GM18868 (cell line): Measurements from ENCODE around the gene MGST3.
A peak's percentile ranks its signal among the peaks of the same experiment; 100 is the strongest.
"Not testable (repeated sequence)": the region's sequence is repeated elsewhere in the genome, so short reads cannot be mapped to it uniquely, and the experiment has no call there.

Source experiments
- ATAC-seq: cut with Tn5 transposase; IDR thresholded peaks from one replicate; pipeline ENCODE4 v1.9.1; 2021; ENCODE audit warnings: mild to moderate bottlenecking, moderate library complexity; ENCODE audit not compliant: unreplicated experiment

Gene MGST3

DNA sequence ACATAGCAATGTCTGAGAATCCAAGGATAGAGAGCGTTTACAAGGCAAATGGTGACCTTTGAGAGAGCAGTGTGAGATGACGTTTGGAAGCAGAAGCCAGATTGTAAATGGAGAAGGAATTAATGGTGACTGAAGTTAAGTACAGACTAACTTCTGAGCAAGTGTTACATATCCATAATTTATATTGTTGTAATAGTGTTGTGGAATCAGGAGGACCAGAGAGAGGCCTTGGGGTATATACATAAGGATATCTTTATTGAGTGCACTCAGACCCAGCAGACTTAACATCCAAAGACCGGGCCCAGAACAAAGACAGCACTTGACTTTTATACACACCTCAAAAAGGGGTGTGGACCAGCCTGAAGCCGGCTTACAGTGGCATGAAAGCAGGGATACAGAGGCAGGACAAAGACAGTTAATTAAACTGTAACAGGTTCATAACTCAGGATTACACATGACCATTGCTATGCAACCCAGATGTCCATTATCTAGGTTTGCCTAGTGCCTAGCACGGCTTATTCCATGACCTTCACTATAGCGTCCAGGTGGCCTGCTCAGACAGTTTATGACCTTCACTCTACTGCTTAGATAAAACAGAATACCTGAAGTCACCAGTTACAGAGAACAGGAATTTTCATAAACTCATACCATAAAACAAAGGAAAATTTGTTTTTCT, 2.7 kb upstream of the MGST3 start:
- ATAC-seq = no peak

- no peak for ATAC-seq
Observed at GRCh38 chr1:165629151-165629550, 1.9 kb upstream of the MGST3 start.

- ATAC-seq = peak; percentile 1
Observed at GRCh38 chr1:165629848-165630628, 996 bp upstream of the MGST3 start.

GRCh38 chr1:165631342-165632151, 513 bp downstream of the MGST3 start:
- peak; percentile 52 for ATAC-seq

DNA sequence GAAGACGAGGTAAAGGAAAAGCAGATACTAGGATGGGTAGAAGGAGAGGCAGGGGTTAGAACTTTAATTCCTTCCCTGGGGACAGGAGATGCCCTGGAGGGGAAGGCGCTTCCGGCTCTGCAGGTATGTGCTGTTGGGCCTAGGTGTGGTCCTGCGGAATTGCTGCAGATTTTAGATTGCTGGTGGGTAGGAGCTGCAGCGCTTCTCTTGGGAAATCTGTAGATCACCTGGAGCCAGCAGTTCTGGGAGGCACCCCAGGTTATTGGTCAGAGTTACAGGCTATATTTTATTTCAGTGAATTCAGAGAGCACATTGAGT, 1.1 kb downstream of the MGST3 start:
- no peak for ATAC-seq

- ATAC-seq = no peak
Observed at GRCh38 chr1:165632491-165632890, 1.5 kb downstream of the MGST3 start.

- ATAC-seq = no peak
Observed at GRCh38 chr1:165633614-165634013, 2.6 kb downstream of the MGST3 start.

GRCh38 chr1:165634154-165634921, 3.3 kb downstream of the MGST3 start:
- no peak for ATAC-seq

DNA sequence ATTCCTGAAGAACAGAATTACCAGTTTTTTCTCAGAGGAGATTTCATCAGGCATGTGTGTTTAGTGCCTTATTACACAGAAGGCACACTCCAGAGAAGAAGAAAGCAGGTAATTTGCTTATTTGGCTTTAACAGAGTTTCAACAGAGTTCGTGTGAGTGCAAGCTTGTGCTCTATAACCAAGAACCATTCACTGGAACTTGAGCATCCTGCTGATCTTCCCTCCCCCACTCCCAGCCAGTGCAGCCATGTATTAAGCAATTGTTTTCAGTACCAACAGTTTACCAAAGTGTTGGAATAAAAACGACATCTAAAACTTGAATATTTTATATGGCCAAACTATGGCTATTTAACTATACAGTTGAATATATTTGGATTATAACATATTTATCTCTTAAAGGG, 4.3 kb downstream of the MGST3 start:
- ATAC-seq = no peak

DNA sequence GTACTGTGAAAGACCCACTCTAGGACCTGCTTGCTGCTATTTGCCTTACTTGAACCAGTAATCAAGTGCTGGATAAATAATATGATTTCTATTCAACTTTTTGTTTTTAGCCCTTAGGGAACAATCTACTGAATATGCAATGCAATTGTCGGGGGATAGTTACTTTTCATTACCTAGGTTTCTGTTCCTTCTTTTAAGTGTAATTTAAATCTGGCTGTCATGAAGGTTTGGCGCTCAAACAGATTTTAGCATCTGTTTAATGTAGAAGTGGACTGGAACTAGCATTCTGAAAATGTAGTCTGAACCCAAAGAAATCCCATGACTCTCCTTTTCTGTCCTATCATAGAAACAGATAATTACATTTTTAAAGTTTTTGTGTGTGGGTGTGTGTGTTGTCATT, 4.8 kb downstream of the MGST3 start:
- no peak for ATAC-seq

DNA sequence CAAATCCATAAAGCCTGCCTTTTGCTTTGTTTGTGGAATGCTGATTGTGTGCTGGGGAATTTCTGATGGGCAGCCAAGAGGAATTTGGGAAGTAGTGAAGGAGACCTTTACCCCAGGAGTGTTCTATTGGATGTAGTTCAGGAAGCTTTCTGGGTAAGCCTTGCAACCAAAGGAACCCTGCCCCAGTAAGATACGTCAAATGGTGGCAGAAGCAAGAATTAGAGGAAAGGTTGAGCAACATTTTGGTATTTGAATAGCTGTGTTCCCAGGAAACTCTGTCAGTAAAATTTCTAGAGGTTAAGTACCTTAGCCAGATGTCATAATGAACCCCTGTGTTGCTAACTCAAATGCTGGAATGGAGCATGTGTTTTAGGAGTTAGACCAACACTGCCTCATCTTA, 6.4 kb downstream of the MGST3 start:
- no peak for ATAC-seq

DNA sequence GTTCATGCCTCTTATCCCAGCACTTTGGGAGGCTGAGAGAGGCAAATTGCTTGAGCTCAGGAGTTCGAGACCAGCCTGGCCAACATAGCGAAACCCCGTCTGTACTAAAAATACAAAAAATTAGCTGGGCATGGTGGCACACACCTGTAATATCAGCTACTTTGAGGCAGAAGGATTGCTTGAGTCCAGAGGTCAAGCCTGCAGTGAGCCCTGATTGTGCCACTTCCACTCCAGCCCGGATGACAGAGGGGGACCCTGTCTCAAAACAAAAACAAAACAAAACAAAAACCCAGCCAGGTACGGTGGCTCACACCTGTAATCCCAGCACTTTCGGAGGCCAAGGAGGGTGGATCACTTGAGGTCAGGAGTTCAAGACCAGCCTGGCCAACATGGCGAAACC, 7.2 kb downstream of the MGST3 start:
- ATAC-seq = not testable (repeated sequence)

- peak; percentile 34 for ATAC-seq
Observed at GRCh38 chr1:165639821-165640623, 9.0 kb downstream of the MGST3 start.

DNA sequence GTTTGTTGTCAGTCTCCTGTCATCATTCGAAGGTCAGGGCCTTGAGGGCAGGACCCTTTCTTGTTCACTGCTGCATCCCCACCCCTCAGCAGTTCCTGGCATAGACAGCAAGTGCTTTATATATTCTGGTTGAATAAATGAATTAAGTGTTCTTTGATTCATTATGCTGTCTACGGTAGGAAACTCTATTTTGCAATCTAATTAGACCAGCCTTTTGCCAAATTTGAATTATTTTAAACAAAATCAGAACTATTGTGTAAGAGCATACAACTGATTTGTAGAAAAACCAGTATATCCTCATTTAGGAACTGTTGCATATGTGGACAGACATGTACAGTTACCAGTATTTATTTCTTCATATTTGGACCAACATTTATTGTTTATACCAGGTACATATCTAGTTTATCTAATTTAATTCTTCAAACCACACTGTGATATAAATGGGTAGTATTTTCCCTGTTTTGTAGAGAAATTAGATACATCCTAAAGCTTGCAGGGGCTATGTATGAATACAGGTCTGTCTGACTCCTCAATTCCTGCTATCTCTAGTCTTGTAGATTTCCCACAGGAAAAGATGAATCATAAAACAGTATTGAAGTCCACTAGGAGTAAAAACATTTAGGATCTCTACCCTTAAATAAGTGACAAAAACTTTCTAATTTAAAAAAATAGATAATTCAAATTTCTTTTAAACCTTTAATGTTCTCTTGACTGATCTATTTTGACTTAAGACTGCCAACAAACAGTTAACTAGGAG, 10.4 kb downstream of the MGST3 start:
- no peak for ATAC-seq

DNA sequence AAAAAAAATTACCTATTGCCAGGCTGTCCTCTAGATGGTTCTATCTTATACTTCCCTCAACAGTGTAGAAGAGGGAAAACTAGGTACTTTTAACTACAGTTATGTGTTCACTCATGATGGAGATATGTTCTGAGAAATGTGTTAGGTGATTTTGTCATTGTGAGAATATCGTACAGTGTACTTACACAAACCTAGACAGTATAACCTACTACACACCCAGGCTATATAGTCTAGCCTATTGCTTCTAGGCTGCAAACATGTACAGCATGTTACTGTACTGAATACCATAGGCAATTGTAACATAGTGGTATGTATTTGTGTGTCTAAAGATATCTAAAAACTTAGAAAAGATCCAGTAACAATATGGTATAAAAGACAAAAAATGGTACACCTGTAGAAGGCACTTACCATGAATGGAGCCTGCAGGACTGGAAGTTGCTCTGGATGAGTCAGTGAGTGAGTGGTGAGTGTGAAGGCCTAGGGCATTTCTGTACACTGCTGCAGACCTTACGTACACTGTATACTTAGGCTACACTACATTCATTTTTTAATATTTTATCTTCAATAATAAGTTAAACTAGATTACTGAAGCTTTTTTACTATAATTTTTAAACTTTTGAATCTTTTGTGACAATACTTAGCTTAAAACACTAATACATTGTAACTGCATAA, 13.2 kb downstream of the MGST3 start:
- ATAC-seq = no peak

DNA sequence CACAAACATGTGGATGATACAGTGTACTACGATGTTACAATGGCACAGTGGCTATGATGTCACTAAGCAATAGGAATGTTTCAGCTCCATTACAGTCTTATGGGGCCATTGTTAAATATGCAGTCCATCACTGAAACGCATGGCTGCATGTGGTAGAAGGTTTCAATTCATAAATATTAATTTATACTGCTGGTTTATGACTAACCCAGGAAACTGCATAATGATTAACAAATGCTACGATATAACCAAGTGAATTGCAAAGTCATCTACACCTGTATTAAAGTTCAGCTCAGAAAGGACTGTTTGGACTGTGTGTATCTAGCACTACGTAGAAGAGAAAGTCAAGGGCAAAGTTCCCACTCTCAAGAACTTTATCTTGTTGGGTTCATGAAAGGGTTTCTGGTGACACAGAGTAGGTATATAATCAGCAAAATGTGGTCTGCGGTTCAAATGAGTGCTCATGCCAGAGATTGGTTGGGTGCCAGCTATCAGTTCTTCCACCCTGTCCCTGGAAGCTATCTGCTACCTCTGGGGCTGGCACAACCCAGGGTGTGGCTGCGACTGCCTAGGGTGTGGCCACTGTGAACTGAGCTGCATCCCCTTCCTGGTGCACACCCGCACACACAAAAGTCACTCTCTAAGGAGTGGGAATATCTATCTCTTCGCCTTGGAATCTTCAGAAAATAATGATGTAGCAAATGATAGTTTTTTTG, 14.8 kb downstream of the MGST3 start:
- no peak for ATAC-seq

- ATAC-seq = no peak
Observed at GRCh38 chr1:165647517-165647916, 16.5 kb downstream of the MGST3 start.

DNA sequence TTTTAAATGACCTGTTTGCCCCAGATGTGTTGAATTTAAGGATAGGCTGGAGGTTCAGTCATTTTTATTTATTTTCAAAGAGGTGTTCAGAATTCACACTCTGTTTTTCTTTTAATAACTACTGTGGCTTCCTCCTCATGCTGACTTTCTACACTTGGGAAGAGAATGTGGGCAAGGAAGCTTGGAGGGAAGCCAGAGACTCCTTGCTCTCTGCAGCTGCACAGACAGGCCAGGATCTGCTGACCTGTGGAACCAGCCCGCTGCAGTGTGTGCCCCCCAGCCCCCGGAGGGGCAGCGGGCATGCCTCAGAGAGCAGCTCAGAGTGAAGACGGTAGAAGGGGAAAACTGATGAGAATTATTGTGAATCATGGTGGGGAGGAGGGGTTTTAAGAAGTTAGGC, 16.9 kb downstream of the MGST3 start:
- no peak for ATAC-seq
